ENCODE measurements around the gene DDO.
"Not testable (repeated sequence)": the region's sequence is repeated elsewhere in the genome, so short reads cannot be mapped to it uniquely, and the experiment has no call there.

Gene DDO

DNA sequence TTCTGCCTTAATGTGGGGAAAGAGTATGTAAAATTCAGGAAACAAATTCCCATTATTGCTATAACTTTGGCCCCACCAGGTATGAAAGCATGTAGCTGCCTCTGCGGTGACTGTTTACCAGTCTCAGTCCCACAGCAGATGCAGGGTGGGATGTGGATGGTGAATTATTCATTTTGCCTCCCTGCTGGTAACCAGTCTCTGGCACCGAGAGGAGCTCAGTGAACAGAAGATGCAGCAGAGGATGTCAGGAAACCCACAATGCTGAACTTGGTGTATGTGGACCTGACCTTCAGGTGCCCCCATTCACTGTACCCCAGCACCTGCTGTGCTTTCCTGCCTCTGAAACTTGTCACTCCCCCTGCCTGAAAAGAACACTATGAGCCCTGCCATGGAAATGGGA, 48.4 kb downstream of the DDO start:
- no peak for FAIRE-seq

- no peak for FAIRE-seq
These were observed 49.1 kb downstream of the DDO start for GRCh38 chr6:110366256-110366655.

GRCh38 chr6:110364364-110365105, 50.8 kb downstream of the DDO start:
- no peak for FAIRE-seq

DNA sequence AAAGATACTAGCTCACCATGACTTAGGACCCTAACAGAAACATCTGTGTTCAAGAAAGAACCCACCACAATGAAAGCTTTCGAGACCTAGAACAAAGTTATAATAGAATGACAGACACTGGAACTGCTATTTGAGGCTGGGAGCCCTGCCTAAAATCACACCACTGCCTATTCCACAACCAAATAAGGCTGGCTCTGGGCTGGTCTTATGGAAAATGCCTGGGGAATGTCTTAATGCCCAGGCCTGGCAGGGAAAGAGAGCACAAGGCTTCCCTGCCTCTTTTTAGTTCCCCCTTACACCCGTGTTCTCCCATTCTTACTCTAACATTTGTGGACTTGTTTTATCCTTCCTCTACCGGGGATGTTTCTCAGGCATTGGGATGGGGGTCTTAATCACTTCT, 51.6 kb downstream of the DDO start:
- no peak for FAIRE-seq

GRCh38 chr6:110360676-110361075, 54.7 kb downstream of the DDO start:
- FAIRE-seq = no peak

GRCh38 chr6:110359556-110359955, 55.8 kb downstream of the DDO start:
- FAIRE-seq = no peak

DNA sequence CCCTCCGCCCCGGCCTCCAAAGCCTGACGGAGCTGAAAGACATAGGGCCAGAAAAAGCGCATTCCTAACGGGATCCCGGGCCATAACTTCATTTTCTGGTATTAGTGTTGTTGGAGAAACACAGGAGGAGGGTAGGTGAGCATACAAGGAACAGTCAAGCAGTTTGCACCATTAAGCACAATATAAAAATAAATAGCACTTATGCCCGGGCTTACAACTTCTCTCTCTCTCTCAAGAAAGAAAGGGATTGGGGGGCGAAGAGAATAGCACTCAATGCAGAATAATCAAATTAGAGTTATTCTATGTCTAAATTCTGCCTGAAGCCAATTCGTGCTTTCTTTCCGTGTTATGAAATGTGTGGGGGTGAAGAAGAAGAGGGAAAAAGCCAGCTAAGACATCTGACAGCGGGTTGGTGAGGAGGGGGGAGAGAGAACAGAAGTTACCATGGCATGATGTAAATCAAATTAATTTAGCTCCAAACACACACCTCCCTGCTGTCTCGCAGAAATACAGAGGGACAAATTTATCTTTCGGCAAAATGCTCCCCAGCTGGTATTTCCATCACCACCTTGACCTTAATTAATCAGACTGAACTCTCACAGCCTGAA, 56.7 kb downstream of the DDO start:
- FAIRE-seq = no peak

DNA sequence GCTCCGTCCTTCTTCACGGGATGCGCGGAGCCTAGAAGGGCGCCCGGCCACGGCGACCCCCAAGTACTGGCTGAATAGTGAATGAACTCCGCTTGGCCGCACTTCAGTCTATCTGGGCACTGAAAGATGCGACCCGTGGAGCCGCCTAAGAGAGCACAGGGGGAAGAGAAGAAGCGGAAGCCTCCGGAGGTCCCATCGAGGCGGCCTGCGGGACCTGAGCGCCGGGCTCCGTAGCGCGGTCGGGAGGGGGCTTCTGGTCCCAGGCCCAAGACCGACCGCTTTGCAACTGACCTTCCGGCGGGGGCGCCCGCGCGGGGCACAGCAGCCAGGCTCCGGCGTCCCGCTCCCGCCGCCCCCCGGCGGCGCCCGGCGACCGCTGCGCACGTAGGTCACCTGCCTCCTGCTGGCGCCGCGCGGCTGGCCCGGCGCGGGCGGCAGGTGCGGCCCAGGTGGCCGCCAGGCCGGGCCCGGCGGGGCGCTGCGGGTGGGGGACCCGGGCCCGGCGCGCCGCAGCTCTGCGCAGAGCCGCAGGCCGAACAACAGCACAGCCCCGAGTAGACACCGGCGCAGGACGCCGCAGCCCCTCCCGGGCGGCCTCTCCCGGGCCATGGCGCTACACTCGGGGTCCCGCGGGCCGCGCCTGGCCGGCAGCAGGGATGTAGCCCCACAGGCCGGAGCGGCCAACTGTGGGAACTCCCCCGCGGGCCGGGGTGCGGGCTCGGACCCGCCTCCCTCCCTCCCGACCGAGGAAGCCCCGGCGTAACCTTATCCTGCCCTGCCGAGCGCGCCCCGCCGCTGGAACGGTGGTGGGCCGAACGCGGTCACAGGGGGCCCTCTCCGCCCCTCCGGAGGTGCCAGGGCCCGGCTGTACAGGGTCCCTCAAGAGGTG, 57.5 kb downstream of the DDO start, which contains the start of gene METTL24:
Gene METTL24 (minus strand): TSS at position 686 of the 889 bp plus-strand sequence. CDS start 77 bp downstream, at position 609.
- no peak for FAIRE-seq

GRCh38 chr6:110357298-110357663, 58.1 kb downstream of the DDO start:
- no peak for FAIRE-seq

DNA sequence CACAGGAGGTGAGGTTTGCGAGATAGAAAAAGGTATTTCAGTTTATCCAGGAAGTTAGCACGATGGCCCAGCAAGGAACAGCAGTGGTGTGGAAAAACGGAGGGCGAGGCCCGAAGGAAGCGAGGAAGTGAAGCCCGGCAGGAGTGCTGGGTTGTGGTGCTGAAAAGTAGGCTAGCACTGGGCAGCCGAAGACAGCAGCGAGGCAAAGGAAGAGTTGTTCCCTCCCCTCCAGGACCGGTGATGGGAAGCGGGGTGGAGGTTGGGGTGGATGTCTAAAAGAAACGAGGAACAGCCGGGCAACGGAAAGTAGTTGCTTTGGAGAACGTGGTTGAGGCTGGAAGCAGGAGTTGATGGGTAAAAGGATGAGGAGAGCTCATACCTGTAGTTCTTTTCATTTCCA, 58.6 kb downstream of the DDO start:
- no peak for FAIRE-seq

GRCh38 chr6:110355727-110356126, 59.6 kb downstream of the DDO start:
- no peak for FAIRE-seq

GRCh38 chr6:110355022-110355421, 60.4 kb downstream of the DDO start:
- FAIRE-seq = no peak

DNA sequence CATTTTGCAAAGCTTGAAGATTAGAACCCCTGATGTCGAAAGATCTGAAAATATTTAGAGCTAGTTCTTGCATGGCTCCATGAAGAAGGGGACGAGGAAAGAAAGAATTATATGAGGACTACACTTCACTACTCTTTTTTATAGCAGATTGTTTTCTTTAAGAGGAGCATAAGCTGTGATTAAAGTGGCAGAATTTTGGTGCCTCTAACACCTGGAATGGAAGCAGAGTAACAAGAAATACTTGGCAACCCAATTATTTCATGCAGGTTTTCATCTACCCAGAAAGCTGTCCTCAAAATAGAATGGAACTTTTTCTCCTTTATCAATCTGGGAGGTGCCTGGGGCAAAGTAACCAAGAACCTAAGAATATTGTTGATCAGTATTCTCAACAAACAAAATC, 61.2 kb downstream of the DDO start:
- no peak for FAIRE-seq

GRCh38 chr6:110353457-110354001, 61.8 kb downstream of the DDO start:
- FAIRE-seq = no peak

DNA sequence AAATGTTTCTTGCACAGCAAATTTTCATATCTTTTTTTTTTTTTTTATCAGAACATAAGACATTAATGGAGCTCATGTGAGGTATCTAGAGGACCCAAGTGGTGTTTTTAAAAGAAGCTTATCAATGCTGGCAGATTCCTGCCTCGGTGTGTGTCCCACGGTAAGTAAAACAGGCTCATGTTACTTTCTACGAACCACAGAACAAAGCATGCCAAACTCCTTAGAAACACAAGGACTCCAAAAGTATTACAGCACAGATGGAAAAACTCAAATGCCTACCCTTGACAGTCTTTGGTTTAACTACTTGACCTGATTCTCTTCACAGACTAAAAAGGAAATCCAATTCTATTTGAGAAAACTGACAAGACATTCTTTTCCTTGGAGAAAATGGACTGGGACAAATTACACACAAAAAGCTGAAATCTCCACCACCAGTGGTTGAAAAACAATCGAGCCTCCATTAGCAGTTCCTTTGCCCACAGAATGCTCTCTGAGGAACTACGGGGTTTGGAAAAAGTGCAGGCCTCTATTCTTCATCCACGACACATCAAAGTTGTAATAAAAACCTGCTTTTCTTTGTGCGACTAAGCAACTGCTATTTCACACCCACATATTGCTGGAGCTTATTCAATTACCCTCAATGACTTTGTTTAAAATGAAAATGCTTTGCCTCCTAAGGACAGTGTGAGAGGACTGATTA, 62.7 kb downstream of the DDO start:
- no peak for FAIRE-seq

GRCh38 chr6:110351986-110352385, 63.4 kb downstream of the DDO start:
- FAIRE-seq = no peak

DNA sequence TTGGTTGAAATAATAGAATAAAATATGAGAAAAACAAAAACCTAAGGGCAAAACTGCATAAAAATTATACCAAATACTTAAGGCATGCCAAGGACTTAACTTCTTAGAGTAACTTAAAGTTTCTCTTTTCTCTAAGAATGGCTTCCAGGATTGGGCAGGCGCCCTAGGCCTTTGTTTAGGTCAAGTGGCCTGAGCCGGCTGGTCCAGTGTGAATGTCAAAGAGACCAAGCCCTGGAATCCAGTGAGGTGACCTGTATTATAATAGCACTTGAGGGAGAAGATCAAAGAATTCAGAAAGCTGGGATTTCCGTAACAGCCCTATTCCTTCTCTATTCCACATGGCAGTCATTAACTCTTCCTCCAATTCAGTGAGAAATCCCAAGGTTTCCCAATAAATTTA, 63.8 kb downstream of the DDO start:
- no peak for FAIRE-seq

- FAIRE-seq = not testable (repeated sequence)
These were observed 64.8 kb downstream of the DDO start for GRCh38 chr6:110350593-110350992.

DNA sequence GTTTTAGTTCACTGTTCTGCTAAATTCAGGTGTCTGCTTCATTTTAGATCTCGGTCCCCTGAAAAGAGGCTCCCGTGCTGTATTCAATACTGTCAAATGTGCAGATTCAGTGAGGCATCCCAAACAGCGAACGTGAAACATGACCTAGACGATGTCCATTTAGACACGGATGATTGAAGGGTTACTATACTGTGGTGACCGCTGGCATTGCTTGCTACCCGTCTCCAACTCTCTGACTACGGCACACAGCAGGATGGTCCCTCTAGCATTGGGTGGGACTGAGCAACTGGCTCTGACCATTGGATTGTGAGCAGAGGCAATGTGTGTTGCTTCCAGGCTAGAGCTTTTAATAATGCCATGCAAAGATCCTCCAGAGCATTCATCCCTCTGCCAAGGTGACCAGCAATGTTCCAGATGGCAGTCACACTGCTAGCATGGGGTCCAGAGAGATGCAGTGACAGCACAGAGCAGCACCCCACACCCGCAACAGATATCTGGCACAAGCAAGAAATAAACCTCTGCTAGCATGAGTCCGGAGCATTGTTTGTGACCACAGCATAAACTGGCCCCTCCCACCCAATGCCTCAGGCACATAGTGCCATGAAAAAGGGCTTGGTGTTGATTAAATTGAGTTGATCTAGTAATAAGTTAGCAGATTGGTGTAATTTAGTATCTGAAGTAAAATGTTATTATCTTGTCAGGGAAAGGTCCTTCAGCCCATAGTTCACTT, 66.2 kb downstream of the DDO start:
- FAIRE-seq = no peak

DNA sequence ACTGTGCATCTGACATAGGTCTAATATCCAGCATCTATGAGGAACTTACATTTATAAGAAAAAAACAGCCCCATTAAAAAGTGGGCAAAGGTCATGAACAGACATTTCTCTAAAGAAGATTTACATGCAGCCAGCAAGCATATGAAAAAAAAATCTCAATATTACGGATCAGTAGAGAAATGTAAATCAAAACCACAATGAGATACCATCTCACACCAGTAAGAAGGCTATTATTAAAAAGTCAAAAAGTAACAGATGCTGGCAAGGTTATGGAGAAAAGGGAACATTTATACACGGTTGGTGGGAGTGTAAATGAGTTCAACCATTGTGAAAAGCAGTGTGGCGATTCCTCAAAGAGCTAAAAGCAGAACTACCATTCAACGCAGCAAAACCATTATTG, 70.3 kb downstream of the DDO start:
- no peak for FAIRE-seq

GRCh38 chr6:110342759-110343158, 72.6 kb downstream of the DDO start:
- FAIRE-seq = no peak

Measured in islet of Langerhans (tissue), 1 donor.